NCI-H774 (cell line): Measurements from ENCODE around the gene ERMN.

Source experiments
- DNase-seq: peaks from one replicate; lab custom pipeline; 2025; lab: John Stamatoyannopoulos, UW

ERMN gene

GRCh38 chr2:157329524-157329923 lies 3.9 kb upstream of the ERMN start:
- peak; percentile 76 for DNase-seq

GRCh38 chr2:157327621-157328500 lies 2.2 kb upstream of the ERMN start:
- DNase-seq = no peak

GRCh38 chr2:157327200-157327599 lies 1.6 kb upstream of the ERMN start:
- no peak for DNase-seq

- no peak for DNase-seq
Measured at GRCh38 chr2:157326698-157327097, 1.1 kb upstream of the ERMN start.

GRCh38 chr2:157324331-157324843 lies 1.2 kb downstream of the ERMN start:
- DNase-seq = no peak

GRCh38 chr2:157322432-157322831 lies 3.2 kb downstream of the ERMN start:
- DNase-seq = no peak

- DNase-seq = no peak
Measured at GRCh38 chr2:157321466-157321865, 4.2 kb downstream of the ERMN start.

- no peak for DNase-seq
Measured at GRCh38 chr2:157320409-157320808, 5.2 kb downstream of the ERMN start.

GRCh38 chr2:157319795-157320194 lies 5.8 kb downstream of the ERMN start:
- no peak for DNase-seq

- no peak for DNase-seq
Measured at GRCh38 chr2:157318884-157319283, 6.7 kb downstream of the ERMN start.

GRCh38 chr2:157315901-157316300 lies 9.7 kb downstream of the ERMN start:
- no peak for DNase-seq

GRCh38 chr2:157312866-157313486 lies 12.6 kb downstream of the ERMN start:
- DNase-seq = no peak

- DNase-seq = no peak
Measured at GRCh38 chr2:157311706-157312105, 13.9 kb downstream of the ERMN start.

- DNase-seq = no peak
Measured at GRCh38 chr2:157309878-157310277, 15.7 kb downstream of the ERMN start.

- DNase-seq = no peak
Measured at GRCh38 chr2:157307021-157307420, 18.6 kb downstream of the ERMN start.

- no peak for DNase-seq
Measured at GRCh38 chr2:157305723-157306110, 19.9 kb downstream of the ERMN start.

GRCh38 chr2:157304811-157305722 lies 20.6 kb downstream of the ERMN start:
- no peak for DNase-seq

GRCh38 chr2:157303612-157304011 lies 22.0 kb downstream of the ERMN start:
- DNase-seq = no peak

GRCh38 chr2:157302492-157303099 lies 23.0 kb downstream of the ERMN start:
- peak; percentile 40 for DNase-seq

- no peak for DNase-seq
Measured at GRCh38 chr2:157301307-157301706, 24.3 kb downstream of the ERMN start.

GRCh38 chr2:157296958-157297357 lies 28.7 kb downstream of the ERMN start:
- DNase-seq = no peak

- no peak for DNase-seq
Measured at GRCh38 chr2:157296490-157296889, 29.1 kb downstream of the ERMN start.
